ENCODE results near the gene RIMBP2.

GRCh38 chr12:130674676-130675075 is 41.4 kb downstream of the RIMBP2 start:
- TF ChIP-seq, protein P1, sequence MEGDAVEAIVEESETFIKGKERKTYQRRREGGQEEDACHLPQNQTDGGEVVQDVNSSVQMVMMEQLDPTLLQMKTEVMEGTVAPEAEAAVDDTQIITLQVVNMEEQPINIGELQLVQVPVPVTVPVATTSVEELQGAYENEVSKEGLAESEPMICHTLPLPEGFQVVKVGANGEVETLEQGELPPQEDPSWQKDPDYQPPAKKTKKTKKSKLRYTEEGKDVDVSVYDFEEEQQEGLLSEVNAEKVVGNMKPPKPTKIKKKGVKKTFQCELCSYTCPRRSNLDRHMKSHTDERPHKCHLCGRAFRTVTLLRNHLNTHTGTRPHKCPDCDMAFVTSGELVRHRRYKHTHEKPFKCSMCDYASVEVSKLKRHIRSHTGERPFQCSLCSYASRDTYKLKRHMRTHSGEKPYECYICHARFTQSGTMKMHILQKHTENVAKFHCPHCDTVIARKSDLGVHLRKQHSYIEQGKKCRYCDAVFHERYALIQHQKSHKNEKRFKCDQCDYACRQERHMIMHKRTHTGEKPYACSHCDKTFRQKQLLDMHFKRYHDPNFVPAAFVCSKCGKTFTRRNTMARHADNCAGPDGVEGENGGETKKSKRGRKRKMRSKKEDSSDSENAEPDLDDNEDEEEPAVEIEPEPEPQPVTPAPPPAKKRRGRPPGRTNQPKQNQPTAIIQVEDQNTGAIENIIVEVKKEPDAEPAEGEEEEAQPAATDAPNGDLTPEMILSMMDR (IDR thresholded peaks at IDR 0.05): no peak
- no peak for TF ChIP-seq POLR2A (IDR thresholded peaks at IDR 0.05)
